HG03280 (cell line): ENCODE measurements around the gene RPS6KA2.
A peak's percentile ranks its signal among the peaks of the same experiment; 100 is the strongest.
"Not testable (repeated sequence)": the region's sequence is repeated elsewhere in the genome, so short reads cannot be mapped to it uniquely, and the experiment has no call there.

Experiments used
- ATAC-seq: cut with Tn5 transposase; IDR thresholded peaks from one replicate; pipeline ENCODE4 v1.9.1; 2021; ENCODE audit warnings: mild to moderate bottlenecking, moderate library complexity; ENCODE audit not compliant: unreplicated experiment

The RPS6KA2 gene

GRCh38 chr6:166534658-166535406 is 92.2 kb downstream of the RPS6KA2 start:
- ATAC-seq: no peak

GRCh38 chr6:166533205-166533824 is 93.7 kb downstream of the RPS6KA2 start:
- no peak for ATAC-seq

DNA sequence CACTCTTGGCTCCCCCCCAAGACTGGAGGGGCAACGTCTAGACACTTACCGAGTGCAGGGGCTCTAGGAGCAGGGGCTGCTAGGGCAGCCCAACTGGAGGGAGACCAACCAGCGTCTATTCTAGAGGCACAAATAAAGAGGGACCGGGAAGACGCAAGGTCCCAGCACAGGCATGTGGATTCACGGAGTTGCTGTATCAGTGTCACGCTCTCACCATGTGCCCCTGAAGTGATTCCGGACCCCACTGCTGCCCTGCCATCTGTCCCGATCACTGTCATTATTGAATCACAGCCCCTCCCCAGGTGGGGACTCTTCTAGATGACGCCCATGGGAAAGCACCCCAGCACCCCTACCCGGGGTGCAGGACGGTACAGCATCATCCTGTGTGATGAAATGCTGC is 94.7 kb downstream of the RPS6KA2 start:
- no peak for ATAC-seq

- no peak for ATAC-seq
These were observed 96.6 kb downstream of the RPS6KA2 start for GRCh38 chr6:166530211-166531095.

GRCh38 chr6:166529586-166529985 is 97.5 kb downstream of the RPS6KA2 start:
- ATAC-seq: no peak

DNA sequence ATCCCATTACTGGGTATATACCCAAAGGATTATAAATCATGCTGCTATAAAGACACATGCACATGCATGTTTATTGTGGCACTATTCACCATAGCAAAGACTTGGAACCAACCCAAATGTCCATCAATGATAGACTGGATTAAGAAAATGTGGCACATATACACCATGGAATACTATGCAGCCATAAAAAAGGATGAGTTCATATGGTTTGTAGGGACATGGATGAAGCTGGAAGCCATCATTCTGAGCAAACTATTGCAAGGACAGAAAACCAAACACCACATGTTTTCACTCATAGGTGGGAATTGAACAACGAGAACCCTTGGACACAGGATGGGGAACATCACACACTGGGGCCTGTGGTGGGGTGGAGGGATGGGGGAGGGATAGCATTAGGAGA is 98.0 kb downstream of the RPS6KA2 start:
- not testable (repeated sequence) for ATAC-seq

DNA sequence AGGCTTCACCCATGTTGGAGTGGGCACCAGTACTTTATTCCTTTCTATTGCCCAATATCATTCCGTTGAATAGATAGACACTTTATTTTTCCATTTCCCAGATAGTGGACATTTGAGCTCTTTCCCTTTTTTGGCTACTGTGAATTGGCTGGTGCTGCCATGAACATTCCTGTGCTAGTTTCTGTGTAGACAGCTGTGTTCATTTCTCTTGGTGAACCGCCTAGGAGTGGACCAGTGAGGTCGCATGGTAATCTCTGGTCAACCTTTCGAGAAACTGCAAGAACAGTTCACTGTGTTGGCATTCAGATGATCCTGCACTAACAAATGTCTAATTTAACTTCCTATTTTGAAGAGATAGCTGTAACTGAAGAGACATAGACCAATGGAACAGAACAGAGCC is 99.2 kb downstream of the RPS6KA2 start:
- no peak for ATAC-seq

DNA sequence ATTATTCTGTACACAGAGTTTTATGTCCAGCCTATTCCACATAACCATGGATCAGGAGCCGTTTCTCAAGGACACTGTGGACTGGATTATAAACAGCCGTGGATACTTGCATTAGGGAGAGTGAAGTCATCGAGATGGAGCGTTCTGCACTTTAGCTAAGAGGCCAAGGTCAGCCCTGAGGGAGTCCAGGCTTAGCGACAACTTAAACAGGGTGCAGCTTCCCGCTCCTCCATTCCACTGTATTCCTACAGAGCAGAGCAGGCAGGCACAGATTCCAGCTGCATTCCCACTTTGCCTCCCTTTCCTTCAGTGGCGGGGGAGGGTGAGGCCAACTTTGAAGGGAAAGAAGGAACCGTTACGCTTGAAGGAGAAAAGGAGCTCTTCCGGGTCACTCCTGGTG is 100.1 kb downstream of the RPS6KA2 start:
- no peak for ATAC-seq

DNA sequence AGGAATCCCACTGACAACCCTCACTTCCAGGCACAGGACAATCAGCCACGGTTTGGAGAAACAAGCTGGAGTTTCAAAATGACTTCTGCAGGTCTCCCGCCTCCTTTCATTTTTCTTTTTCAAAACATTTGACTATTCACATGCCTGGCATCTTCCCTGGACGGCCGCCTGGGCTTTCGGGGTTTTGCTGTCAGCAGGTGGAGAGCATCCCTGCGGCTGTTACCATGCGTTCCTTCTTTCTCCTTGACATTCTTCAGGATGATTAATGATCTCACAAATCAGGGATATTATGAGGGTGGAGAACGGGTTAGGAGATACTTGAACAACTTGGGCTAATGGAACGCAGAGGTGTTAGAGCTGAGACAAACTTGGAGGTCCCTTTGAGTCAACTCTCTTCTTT is 101.5 kb downstream of the RPS6KA2 start:
- no peak for ATAC-seq

DNA sequence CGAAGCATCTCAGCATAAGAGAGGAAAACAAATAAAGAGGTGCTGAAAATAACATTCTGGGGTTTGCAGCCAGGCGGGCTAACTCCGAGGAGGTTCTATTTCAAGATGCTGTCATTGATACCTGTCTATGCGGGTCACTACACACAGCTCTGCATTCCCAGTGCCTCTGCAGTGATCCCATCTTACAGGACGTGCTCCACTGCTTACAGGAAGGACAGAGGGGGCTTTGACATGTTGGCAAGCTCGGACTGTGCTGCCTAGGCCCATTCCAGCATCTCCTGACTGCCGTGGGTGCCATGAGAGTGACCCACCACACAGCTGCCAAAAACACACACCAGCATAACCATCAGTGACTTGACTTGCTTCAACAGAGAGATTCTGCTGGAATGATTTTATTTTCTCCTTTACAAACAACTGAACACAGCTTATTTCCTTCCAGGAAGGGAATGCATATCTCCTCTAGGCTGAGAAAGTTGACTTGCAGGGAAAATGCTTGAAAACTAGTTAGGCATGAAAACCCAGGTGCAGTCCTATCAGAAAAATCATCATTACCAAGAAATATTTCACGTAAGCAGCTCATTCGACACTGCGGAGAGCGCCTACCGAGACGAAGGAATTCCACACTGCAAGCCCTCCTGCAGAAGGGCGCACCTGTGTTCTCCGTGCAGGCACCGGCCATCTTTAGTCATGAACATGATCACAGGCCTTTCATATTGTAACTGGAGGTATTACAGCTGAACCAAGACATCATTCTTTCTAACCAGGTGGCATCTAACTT is 103.1 kb downstream of the RPS6KA2 start:
- no peak for ATAC-seq

DNA sequence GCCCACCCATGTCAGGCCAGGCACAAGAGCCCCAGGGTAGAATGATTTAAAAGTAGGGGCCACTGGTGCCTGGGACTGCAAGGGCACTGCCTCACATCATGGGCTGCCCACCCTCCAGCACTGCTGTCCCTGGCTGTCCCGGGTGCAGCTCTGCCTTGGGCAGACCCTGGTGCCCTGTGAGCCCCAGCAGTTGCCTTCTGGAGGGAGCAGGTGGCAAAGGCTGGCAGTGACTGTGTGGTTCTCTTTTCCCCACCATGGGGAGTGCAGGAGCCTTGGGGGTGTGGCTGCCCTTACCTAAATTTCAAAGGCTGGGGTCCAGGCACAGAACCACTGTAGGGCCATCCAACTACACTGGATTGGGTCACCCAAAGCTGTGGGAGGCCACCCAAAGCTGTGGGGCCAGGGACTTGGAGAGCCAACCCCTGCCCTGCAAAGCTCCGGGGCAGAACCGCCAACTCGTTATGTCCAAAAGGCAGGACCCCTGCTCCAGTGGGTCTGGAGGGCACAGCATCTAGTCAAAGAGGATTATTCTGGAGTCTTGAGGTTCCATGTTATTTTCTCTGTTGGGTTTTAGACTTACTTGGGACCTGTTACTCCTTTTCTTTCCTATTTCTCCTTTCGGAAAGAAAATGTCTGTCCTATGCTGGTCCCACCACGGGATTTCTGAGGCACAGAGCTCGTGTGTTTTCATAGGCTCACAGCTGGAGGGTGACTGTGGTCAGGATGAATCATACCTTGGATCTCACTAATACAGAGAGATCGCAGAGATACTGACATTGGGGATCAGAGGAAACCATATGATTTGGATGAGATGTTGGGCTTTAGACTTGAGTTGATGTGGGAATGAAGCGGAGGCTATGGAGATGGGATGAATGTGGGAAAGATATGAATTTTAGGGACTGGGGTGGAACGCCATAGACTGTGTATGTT is 105.9 kb downstream of the RPS6KA2 start:
- ATAC-seq: no peak

DNA sequence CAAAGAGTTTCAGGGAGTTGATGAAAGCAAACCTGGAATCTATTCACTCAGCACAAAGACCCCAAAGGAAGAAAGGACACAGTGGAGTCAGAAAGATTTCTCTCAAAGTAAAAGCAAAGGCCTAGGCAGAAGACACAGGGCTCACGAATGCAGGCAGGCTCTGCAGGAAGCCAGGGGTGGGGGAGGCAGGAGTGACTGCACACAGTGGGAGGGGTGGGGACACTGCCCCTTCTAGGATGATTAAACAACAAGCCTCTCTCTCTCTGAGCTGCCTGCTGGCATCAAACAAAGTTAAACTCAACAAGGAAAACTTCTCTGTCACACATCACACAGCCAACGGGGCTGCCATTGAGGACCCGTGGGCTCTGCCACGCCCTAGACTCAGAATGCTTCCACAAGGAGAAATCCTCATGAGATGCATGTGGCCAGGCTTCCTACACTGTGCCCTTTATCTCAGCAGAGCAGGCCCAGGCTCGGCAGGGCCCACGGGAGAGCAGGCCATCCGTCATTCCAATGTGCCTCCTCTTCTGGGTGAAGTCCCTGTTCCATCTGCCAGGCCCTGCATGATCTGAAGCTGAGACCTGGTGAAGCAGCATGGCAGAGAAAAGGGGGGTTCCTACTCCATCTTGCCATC is 110.7 kb downstream of the RPS6KA2 start:
- ATAC-seq: no peak

- ATAC-seq: no peak
These were observed 111.8 kb downstream of the RPS6KA2 start for GRCh38 chr6:166515072-166515810.

DNA sequence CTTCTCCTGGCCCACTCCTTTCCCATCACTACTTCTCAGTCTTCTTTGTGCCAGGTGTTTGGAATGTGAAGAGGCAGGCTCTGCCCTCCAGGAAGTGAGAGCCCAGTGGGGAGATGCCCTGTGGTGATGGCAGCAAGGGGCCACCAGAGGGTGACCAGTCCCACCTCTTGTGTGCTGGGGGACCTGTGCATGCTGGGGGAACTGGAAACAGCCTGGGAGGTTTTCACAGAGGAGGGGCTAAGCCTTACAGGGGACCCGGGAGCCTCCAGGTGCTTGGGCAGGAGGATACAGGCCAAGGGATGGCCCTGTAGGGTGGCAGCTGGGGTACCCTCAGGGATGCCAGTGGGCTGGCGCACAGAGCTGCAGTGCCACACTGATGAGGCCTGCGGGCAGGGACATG is 112.9 kb downstream of the RPS6KA2 start:
- no peak for ATAC-seq

GRCh38 chr6:166512567-166512966 is 114.5 kb downstream of the RPS6KA2 start:
- peak; percentile 98 for ATAC-seq

- ATAC-seq: no peak
These were observed 115.7 kb downstream of the RPS6KA2 start for GRCh38 chr6:166511316-166511715.

DNA sequence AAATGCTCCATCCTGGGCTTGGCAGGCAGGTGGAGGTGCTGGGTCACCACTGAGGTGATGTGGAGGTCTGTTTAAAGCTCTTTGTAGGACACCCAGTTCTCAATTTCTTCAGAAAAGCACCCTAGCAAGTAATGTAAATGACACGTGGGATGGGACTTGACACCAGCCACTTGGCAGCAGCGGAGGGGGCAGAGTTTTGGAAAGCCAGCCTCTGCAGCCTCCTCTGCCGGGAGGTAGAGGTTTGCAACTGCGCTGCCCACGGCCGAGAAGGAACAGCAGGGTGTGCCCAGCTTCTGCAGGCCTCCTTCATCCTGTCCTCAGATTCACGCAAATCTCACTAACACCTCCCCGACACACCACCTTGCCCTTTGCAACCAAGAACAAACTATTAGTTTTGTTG is 117.9 kb downstream of the RPS6KA2 start:
- no peak for ATAC-seq

DNA sequence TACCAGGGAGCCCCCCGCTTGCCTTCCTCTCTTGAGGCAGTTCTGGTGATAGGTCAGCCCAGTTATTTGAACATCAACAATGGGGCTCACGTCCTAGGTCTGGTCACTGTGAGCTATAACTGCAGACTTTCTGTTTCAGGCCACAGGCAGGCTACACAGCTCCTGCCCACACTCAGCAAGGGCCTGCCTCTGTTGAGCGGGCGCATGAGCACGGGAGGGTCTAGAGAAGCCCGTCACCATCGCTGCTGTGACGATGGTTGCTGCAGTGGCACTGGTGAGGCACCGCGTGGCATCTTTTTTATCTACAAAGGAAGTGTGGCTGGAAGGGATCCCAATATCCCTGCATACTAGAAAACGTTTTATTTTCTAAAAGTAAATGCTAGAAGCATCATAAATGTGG is 118.3 kb downstream of the RPS6KA2 start:
- ATAC-seq: no peak
